HG03025 (cell line): ENCODE results near the gene EPOP.
"Not testable (repeated sequence)": the region's sequence is repeated elsewhere in the genome, so short reads cannot be mapped to it uniquely, and the experiment has no call there.

Experiments used
- ATAC-seq: cut with Tn5 transposase; IDR thresholded peaks from one replicate; pipeline ENCODE4 v1.9.1; 2021; ENCODE audit warnings: mild to moderate bottlenecking, moderate library complexity; ENCODE audit not compliant: unreplicated experiment, low FRiP score

The EPOP gene

GRCh38 chr17:38654411-38655398 lies 20.1 kb downstream of the EPOP start:
- ATAC-seq = no peak

- ATAC-seq = no peak
These were observed 21.1 kb downstream of the EPOP start for GRCh38 chr17:38653679-38654078.

GRCh38 chr17:38653230-38653629 lies 21.5 kb downstream of the EPOP start:
- no peak for ATAC-seq

DNA sequence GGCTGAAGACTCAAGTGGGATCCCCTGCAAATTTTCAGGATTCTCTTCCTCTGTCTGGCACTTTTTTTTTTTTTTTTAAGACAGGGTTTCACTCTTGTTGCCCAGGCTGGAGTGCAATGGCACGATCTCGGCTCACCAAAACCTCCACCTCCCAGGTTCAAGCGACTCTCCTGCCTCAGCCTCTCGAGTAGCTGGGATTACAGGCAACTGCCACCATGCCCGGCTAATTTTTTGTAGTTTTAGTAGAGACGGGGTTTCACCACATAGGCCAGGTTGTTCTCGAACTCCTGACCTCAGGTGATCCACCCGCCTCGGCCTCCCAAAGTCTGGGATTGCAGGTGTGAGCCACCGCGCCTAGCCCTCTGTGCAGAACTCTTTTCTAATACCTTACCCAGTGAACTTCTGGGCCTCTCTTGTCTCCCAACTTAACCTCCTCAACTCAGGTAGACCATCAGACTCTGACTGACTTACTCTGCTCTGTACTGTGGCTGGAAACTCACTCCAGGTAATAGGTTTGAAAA lies 24.0 kb downstream of the EPOP start:
- not testable (repeated sequence) for ATAC-seq

DNA sequence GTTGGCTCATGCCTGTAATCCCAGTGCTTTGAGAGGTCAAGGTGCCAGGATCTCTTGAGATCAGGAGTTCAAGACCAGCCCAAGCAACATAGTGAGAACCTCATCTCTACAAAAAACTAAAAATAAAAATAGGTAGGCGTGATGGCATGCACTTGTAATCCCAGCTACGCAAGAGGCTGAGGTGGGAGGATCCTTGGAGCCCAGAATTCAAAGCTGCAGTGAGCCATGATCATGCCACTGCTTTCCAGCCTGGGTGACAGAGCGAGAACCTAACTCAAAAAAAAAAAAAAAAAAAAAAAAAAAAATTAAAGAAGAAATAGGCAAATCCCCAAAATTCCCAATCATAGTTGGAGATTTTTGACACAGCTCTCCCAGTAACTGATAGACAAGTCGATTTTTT lies 36.8 kb downstream of the EPOP start:
- ATAC-seq = no peak

GRCh38 chr17:38636054-38636453 lies 38.7 kb downstream of the EPOP start:
- no peak for ATAC-seq

DNA sequence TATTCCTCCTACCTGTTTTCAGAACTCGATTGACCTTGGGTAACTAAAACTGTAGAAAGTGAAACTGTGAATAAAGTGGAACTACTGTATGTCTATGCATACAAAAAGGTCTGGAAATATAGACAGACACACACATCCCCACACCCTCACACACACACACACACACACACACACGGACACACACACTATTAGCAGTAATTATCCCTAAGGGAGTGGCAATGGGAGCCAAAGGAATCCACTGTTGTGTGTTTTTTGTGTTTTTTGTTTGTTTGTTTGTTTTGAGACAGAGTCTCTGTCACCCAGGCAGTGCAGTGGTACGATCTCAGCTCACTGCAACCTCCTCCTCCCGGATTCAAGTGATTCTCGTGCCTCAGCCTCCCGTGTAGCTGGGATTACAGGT lies 42.4 kb downstream of the EPOP start:
- no peak for ATAC-seq

DNA sequence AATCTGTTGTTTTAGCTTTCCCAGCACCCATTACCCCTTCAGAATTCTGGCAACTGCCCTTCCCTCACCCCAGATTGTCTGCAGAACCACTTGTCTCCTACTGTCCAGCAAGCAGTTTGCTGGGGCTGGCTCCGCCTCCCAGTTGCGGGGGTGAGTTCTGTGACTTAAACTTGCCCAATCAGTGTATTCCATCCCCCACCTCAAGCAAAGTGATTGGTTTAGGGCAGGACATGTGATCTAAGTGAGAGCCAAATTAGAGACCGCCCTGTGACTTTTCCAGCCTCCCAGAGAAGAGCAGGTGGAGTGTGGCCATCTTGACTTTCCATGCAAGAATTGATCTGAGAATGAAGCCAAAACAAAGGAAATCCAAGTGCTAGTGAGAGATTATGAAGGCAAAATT lies 46.3 kb downstream of the EPOP start:
- ATAC-seq = no peak

DNA sequence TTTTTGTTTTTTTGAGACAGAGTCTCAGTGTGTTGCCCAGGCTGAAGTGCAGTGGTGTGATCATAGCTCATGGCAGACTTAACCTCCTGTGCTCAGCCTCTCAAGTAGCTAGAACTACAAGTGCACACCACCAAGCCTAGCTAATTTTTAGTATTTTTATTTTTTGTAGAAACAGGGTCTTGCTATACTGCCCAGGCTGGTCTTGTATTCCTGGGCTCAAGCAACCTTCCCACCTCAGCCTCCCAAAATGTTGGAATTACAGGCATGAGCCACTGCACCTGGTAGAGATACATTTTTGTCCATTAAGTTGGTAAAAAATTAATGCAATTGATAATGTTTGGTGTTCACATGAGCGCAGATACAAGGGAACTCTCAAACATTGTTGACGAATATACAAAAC lies 46.8 kb downstream of the EPOP start:
- ATAC-seq = no peak

DNA sequence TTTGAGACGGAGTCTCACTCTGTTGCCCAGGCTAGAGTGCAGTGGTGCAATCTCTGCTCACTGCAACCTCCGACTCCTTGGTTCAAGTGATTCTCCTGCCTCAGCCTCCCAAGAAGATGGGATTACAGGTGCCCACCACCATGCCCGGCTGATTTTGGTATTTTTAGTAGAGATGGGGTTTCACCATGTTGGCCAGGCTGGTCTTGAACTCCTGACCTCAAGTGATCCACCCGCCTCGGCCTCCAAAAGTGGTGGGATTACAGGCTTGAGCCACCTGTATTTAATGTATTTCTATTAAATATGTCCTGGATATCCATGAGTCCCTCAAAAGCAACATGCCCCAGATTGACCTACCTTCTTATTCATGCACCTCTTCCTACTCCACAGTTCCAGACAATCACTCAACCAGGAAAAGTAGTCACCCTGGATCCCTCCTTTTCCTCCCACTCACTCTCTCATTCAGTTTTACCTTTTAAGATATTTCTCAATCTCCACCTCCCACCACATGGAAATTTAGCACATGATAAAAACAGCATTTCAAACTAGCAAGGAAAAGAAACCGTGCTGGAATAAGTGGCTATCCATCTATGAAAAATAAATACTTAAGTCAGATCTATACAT lies 48.0 kb downstream of the EPOP start:
- not testable (repeated sequence) for ATAC-seq

- ATAC-seq = no peak
These were observed 49.3 kb downstream of the EPOP start for GRCh38 chr17:38625482-38625881.

GRCh38 chr17:38624782-38625355 lies 49.9 kb downstream of the EPOP start:
- not testable (repeated sequence) for ATAC-seq
